IMR-90 (cell line): ENCODE measurements around the gene EPM2AIP1. TPM values are rescaled to one million over a fixed set of nuclear protein-coding genes. Genes with fewer than 3 reads are reported as not detected.

Experiments
- ATAC-seq: fragments of 200-7000 bp; cut with Tn5 transposase; 2 replicates; pipeline ENCODE4 v1.9.1; 2020; ENCODE audit warnings: low read depth, mild to moderate bottlenecking, moderate library complexity
- BruUV-seq: library from RNA; stranded (reverse); fragments of 400-500 nt; replicated peaks from 2 replicates; lab custom pipeline; 2021; lab: Mats Ljungman, UMichigan
- CTCF ChIA-PET: fragments of 300-600 bp; formaldehyde crosslinking; extraction: SDS; loops from one replicate; lab custom pipeline; 2021; ENCODE audit warnings: antibody characterized with exemption; lab: Yijun Ruan, JAX
- POLR2A ChIA-PET: fragments of 300-600 bp; sonication (Branson Sonifier 250); formaldehyde crosslinking; loops from one replicate; lab custom pipeline; 2022; ENCODE audit warnings: antibody characterized with exemption; ENCODE audit not compliant: unreplicated experiment; lab: Charles Lee
- DNase-seq: peaks from one replicate; pipeline ENCODE4 v3.0.0; 2013
- H2AFZ ChIP-seq: replicated peaks from 2 replicates; pipeline ENCODE3; 2013; ENCODE audit warnings: low read length, mild to moderate bottlenecking; ENCODE audit not compliant: poor library complexity
- H2AK5ac ChIP-seq: 2 replicates; pipeline ENCODE4 v1.6.1; 2013; ENCODE audit warnings: low read depth, low read length, inconsistent platforms
- H2AK9ac ChIP-seq: replicated peaks from 2 replicates; pipeline ENCODE3; 2013; ENCODE audit warnings: mild to moderate bottlenecking, low read depth, low read length, moderate library complexity; ENCODE audit not compliant: poor library complexity
- H2BK120ac ChIP-seq: 2 replicates; pipeline ENCODE4 v1.6.1; 2013; ENCODE audit warnings: low read depth, low read length, inconsistent platforms
- H2BK15ac ChIP-seq: 3 replicates; pipeline ENCODE4 v1.6.1; 2013; ENCODE audit warnings: low read depth, low read length, inconsistent platforms
- H2BK20ac ChIP-seq: 2 replicates; pipeline ENCODE4 v1.6.1; 2013; ENCODE audit warnings: low read depth, mild to moderate bottlenecking, inconsistent platforms, low read length, moderate library complexity
- H2BK5ac ChIP-seq: 2 replicates; pipeline ENCODE4 v1.6.1; 2013; ENCODE audit warnings: mild to moderate bottlenecking, low read depth, low read length, inconsistent platforms; ENCODE audit not compliant: poor library complexity, severe bottlenecking
- H3K14ac ChIP-seq: replicated peaks from 2 replicates; pipeline ENCODE4 v1.6.1; 2013; ENCODE audit warnings: low read depth, low read length, inconsistent platforms
- H3K18ac ChIP-seq: 2 replicates; pipeline ENCODE4 v1.6.1; 2013; ENCODE audit warnings: low read depth, low read length, control low read depth
- H3K23ac ChIP-seq: 2 replicates; pipeline ENCODE4 v1.6.1; 2013; ENCODE audit warnings: low read depth, low read length, inconsistent platforms
- H3K27ac ChIP-seq: 2 replicates; pipeline ENCODE4 v1.5.1; 2013; ENCODE audit warnings: mild to moderate bottlenecking, control low read depth, low read length; ENCODE audit not compliant: insufficient read depth
- H3K27me3 ChIP-seq: 2 replicates; pipeline ENCODE4 v1.6.1; 2013; ENCODE audit warnings: low read length; ENCODE audit not compliant: control insufficient read depth, insufficient read depth
- H3K36me3 ChIP-seq: 2 replicates; pipeline ENCODE4 v1.6.1; 2013; ENCODE audit warnings: low read length, mixed read lengths; ENCODE audit not compliant: control insufficient read depth, insufficient read depth
- H3K4ac ChIP-seq: 2 replicates; pipeline ENCODE4 v1.6.1; 2013; ENCODE audit warnings: low read depth, low read length, inconsistent platforms
- H3K4me1 ChIP-seq: 2 replicates; pipeline ENCODE4 v1.6.1; 2013; ENCODE audit warnings: low read length, mixed read lengths; ENCODE audit not compliant: control insufficient read depth, insufficient read depth
- H3K4me2 ChIP-seq: 2 replicates; pipeline ENCODE4 v1.6.1; 2013; ENCODE audit warnings: low read depth, mild to moderate bottlenecking, control low read depth, low read length, moderate library complexity
- H3K4me3 ChIP-seq: 2 replicates; pipeline ENCODE4 v1.5.1; 2013; ENCODE audit warnings: low read depth, mild to moderate bottlenecking, control low read depth, low read length, moderate library complexity; ENCODE audit not compliant: insufficient read depth
- H3K56ac ChIP-seq: 2 replicates; pipeline ENCODE4 v1.6.1; 2013; ENCODE audit warnings: low read length, inconsistent platforms; ENCODE audit not compliant: insufficient read depth; ENCODE audit errors: extremely low read depth
- H3K79me1 ChIP-seq, 2 experiments: 2 replicates each; pipeline ENCODE4 v1.6.1; 2013; ENCODE audit warnings: low read length in 2 of 2, inconsistent platforms in 1 of 2, low read depth in 1 of 2
- H3K9ac ChIP-seq: 2 replicates; pipeline ENCODE4 v1.6.1; 2013; ENCODE audit warnings: low read depth, low read length, control low read depth
- H3K9me1 ChIP-seq: 2 replicates; pipeline ENCODE4 v1.6.1; 2013; ENCODE audit warnings: low read length, inconsistent platforms; ENCODE audit not compliant: insufficient read depth
- H3K9me3 ChIP-seq: 2 replicates; pipeline ENCODE4 v1.6.1; 2013; ENCODE audit warnings: low read length; ENCODE audit not compliant: control insufficient read depth, insufficient read depth
- H4K20me1 ChIP-seq: 2 replicates; pipeline ENCODE4 v1.6.1; 2013; ENCODE audit warnings: low read length, inconsistent platforms; ENCODE audit not compliant: insufficient read depth
- H4K5ac ChIP-seq: 2 replicates; pipeline ENCODE4 v1.6.1; 2013; ENCODE audit warnings: mild to moderate bottlenecking, low read depth, low read length, control low read depth
- H4K8ac ChIP-seq, 2 experiments: 2 replicates each; pipeline ENCODE4 v1.6.1; 2013; ENCODE audit warnings: low read depth in 2 of 2, low read length in 2 of 2, control low read depth in 1 of 2, inconsistent platforms in 1 of 2
- H4K91ac ChIP-seq: 2 replicates; pipeline ENCODE4 v1.6.1; 2013; ENCODE audit warnings: low read depth, low read length, inconsistent platforms; ENCODE audit not compliant: insufficient read depth
- BHLHE40 ChIP-seq: fragments of 150-350 bp; IDR thresholded peaks from 2 replicates; pipeline ENCODE4 v1.6.1; 2016; ENCODE audit warnings: mild to moderate bottlenecking, low read depth, low read length
- CEBPB ChIP-seq: IDR thresholded peaks from 2 replicates; pipeline ENCODE4 v1.6.1; 2012; ENCODE audit warnings: low read depth, low read length, improper control_type of control experiment
- CHD1 ChIP-seq: IDR thresholded peaks from 2 replicates; pipeline ENCODE4 v1.6.1; 2012; ENCODE audit warnings: low read depth, low read length, improper control_type of control experiment
- CTCF ChIP-seq: conservative IDR thresholded peaks from 2 replicates; pipeline ENCODE4 v1.5.1; 2012; ENCODE audit warnings: mild to moderate bottlenecking, low read depth, low read length, improper control_type of control experiment
- FOS ChIP-seq: fragments of 150-350 bp; IDR thresholded peaks from 2 replicates; pipeline ENCODE4 v1.6.1; 2016; ENCODE audit warnings: low read depth, low read length
- MAFK ChIP-seq: IDR thresholded peaks from 2 replicates; pipeline ENCODE4 v1.6.1; 2012; ENCODE audit warnings: low read depth, low read length, improper control_type of control experiment
- MAZ ChIP-seq: IDR thresholded peaks from 2 replicates; pipeline ENCODE4 v1.6.1; 2012; ENCODE audit warnings: low read depth, mild to moderate bottlenecking, low read length, improper control_type of control experiment, moderate library complexity, borderline replicate concordance
- MXI1 ChIP-seq: IDR thresholded peaks from 2 replicates; pipeline ENCODE4 v1.6.1; 2012; ENCODE audit warnings: low read depth, mild to moderate bottlenecking, low read length, moderate library complexity, borderline replicate concordance
- NFE2L2 ChIP-seq: fragments of 150-350 bp; IDR thresholded peaks from 2 replicates; pipeline ENCODE4 v1.6.1; 2016; ENCODE audit warnings: low read depth, mild to moderate bottlenecking, low read length
- POLR2A ChIP-seq: IDR thresholded peaks from 2 replicates; pipeline ENCODE4 v1.6.1; 2012; ENCODE audit warnings: mild to moderate bottlenecking, low read depth, low read length
- RAD21 ChIP-seq: IDR thresholded peaks from 2 replicates; pipeline ENCODE4 v1.6.1; 2012; ENCODE audit warnings: low read length, improper control_type of control experiment
- RFX5 ChIP-seq: IDR thresholded peaks from 2 replicates; pipeline ENCODE4 v1.8.0; 2012; ENCODE audit warnings: low read depth, mild to moderate bottlenecking, low read length, moderate library complexity
- SMC3 ChIP-seq: fragments of 150-350 bp; IDR thresholded peaks from 2 replicates; pipeline ENCODE4 v1.6.1; 2016; ENCODE audit warnings: low read depth, mild to moderate bottlenecking, antibody characterized with exemption, low read length, moderate library complexity
- USF2 ChIP-seq: fragments of 150-350 bp; IDR thresholded peaks from 2 replicates; pipeline ENCODE4 v1.6.1; 2017; ENCODE audit warnings: mild to moderate bottlenecking, antibody characterized with exemption, low read length, low read depth
- WGBS, 2 experiments: methylation state at CpG; one replicate each; pipeline versions ENCODE4 v1.1.5 to v1.1.7; 2013; ENCODE audit warnings: missing lambda C conversion rate in 2 of 2; ENCODE audit not compliant: insufficient read length in 1 of 2; ENCODE audit errors: extremely low coverage in 2 of 2; 5-methylcytosine and 5-hydroxymethylcytosine counted together
- dilution Hi-C: fragments of 300-500 bp; cut with HindIII; formaldehyde crosslinking; loops from one replicate; pipeline ENCODE4 v1.14.3; 2018; ENCODE audit warnings: low sequenced_read_pairs; ENCODE audit not compliant: unreplicated experiment
- in situ Hi-C: fragments of 300-500 bp; cut with MboI; formaldehyde crosslinking; loops from 3 replicates; pipeline ENCODE4 v1.14.3; 2019; ENCODE audit warnings: low sequenced_read_pairs, inconsistent platforms, mixed read lengths
- intact Hi-C: fragments of 100-400 bp; cut with micrococcal nuclease; formaldehyde crosslinking; loops from 2 replicates; pipeline ENCODE4 v1.10.0; 2022
- polyA plus RNA-seq, 3 experiments: library from polyadenylated mRNA; depleted of rRNA; stranded (reverse); fragments of >200 nt; gene quantifications; 2 replicates each; pipeline ENCODE4 v1.2.3, GENCODE V29; 2012; ENCODE audit warnings: low replicate concordance in 1 of 3
- total RNA-seq: library from RNA; depleted of rRNA; stranded (reverse); fragments of >200 nt; gene quantifications from 2 replicates; pipeline ENCODE4 v1.2.3, GENCODE V29; 2012

Gene EPM2AIP1
- total and polyA plus RNA-seq, 2 of the 4 experiments (the other 2 are of a cell fraction): 6.4 to 13.4 TPM

- intact Hi-C loops: no loop called here
- no peak for TF ChIP-seq POLR2A
- TF ChIP-seq FOS: no peak
- TF ChIP-seq MXI1: no peak
- TF ChIP-seq NFE2L2: no peak
- no peak for TF ChIP-seq CEBPB
- TF ChIP-seq CTCF: no peak
- no peak for TF ChIP-seq SMC3
- TF ChIP-seq BHLHE40: no peak
- TF ChIP-seq CHD1: no peak
- TF ChIP-seq MAFK: no peak
- TF ChIP-seq MAZ: no peak
- TF ChIP-seq RFX5: no peak
- TF ChIP-seq RAD21: no peak
- TF ChIP-seq USF2: no peak
- Histone ChIP-seq H3K36me3 (no peaks in the 10 kb centered on the region), H4K91ac (peak overlapping the region; percentile 72; the same call in 1 of the 2 replicates), H3K9me3 (peaks cover 3% of the 10 kb centered on the region; the same call in 1 of the 2 replicates), H2BK5ac (no peak overlapping the region), H3K18ac (no peak overlapping the region; the same call in 1 of the 2 replicates), H2AK5ac (0 out of 2 replicates have a peak overlapping the region, but pooled peaks have one; percentile 3), H3K27me3 (no peaks in the 10 kb centered on the region), H2BK15ac (0 out of 3 replicates have a peak overlapping the region, but pooled peaks have one; percentile 62), H3K56ac (0 out of 2 replicates have a peak overlapping the region, but pooled peaks have one; percentile 22), H3K9me1 (peaks cover 6% of the 10 kb centered on the region; the same call in 1 of the 2 replicates), H3K79me1 (peaks cover 8 to 28% of the 10 kb centered on the region in 2 experiments; a peak in 2 of 4 replicates), H4K20me1 (no peaks in the 10 kb centered on the region), H2BK20ac (peak overlapping the region; percentile 52; the same call in 1 of the 2 replicates), H3K4me1 (peaks cover 8% of the 10 kb centered on the region), H2BK120ac (peak overlapping the region; percentile 30; the same call in 1 of the 2 replicates), H4K5ac (peak overlapping the region; percentile 21; the same call in 1 of the 2 replicates), H3K14ac (peak overlapping the region; percentile 87), H4K8ac (peak overlapping the region; percentile 65 to 86; a peak in 3 of 4 replicates), H2AFZ (peak overlapping the region; percentile 97), H3K4ac (peak overlapping the region; percentile 65), H3K9ac (peak overlapping the region; percentile 84), H3K23ac (peak overlapping the region; percentile 74), H3K27ac (peak overlapping the region; percentile 73), H3K4me2 (peak overlapping the region; percentile 79), H3K4me3 (peak overlapping the region; percentile 41), H2AK9ac (peak overlapping the region; percentile 56)
- no TSS peak for BruUV-seq
- ChIA-PET POLR2A (interaction anchor here (1.2 kb wide), 1 partner anchor 8 kb away, joined by 3 read pairs; no protein-coding TSS in a partner anchor), CTCF (interaction anchor here (0.7 to 3.4 kb wide), 3 partner anchors 15 to 129 kb away, joined by 3 to 15 read pairs (median 4); no protein-coding TSS in a partner anchor)
- ATAC-seq (no peak), DNase-seq (no peak)
- dilution Hi-C loops: no loop called here
- WGBS, 2 experiments: 33% methylated on average over 1 of the region's 10 CpGs; no CpG with 5 or more reads in 1 of the 2 experiments
- in situ Hi-C loops: no loop called here
These were observed 49.3 kb downstream of the EPM2AIP1 start for GRCh38 chr3:36943601-36944000.
